SU-DHL-6 (cell line): ENCODE measurements around the gene CENPB.
"Not testable (repeated sequence)": the region's sequence is repeated elsewhere in the genome, so short reads cannot be mapped to it uniquely, and the experiment has no call there.

Experiments
- EZH2phosphoT487 ChIP-seq: fragments of 200-600 bp; sonication (generic), shearing (Covaris generic); conservative IDR thresholded peaks from 2 replicates; pipeline ENCODE4 v1.6.1; 2018; ENCODE audit warnings: mild to moderate bottlenecking, antibody characterized with exemption, low read length, moderate library complexity, mixed read lengths
- TF ChIP-seq, protein P1 (sequence below): fragments of 200-600 bp; sonication (generic); IDR thresholded peaks from one replicate; pipeline ENCODE4 v1.5.1; 2017; ENCODE audit warnings: antibody characterized with exemption, mild to moderate bottlenecking, low read length, moderate library complexity; ENCODE audit not compliant: insufficient read depth, poor library complexity, severe bottlenecking

DNA sequence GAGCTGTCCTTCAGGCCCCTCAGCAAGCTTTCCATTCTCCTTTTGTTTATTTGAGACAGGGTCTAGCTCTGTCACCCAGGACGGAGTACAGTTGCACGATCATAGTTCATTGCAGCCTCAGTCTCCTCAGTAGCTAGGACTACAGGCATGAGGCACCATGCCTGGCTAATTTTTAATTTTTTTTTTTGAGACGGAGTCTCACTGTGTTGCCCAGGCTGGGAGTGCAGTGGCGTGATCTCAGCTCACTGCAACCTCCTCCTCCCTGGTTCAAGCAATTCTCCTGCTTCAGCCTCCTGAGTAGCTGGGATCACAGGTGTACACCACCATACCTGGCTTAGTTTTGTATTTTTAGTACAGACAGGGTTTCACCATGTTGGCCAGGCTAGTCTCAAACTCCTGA, 2.7 kb upstream of the CENPB start:
- TF ChIP-seq, protein P1, sequence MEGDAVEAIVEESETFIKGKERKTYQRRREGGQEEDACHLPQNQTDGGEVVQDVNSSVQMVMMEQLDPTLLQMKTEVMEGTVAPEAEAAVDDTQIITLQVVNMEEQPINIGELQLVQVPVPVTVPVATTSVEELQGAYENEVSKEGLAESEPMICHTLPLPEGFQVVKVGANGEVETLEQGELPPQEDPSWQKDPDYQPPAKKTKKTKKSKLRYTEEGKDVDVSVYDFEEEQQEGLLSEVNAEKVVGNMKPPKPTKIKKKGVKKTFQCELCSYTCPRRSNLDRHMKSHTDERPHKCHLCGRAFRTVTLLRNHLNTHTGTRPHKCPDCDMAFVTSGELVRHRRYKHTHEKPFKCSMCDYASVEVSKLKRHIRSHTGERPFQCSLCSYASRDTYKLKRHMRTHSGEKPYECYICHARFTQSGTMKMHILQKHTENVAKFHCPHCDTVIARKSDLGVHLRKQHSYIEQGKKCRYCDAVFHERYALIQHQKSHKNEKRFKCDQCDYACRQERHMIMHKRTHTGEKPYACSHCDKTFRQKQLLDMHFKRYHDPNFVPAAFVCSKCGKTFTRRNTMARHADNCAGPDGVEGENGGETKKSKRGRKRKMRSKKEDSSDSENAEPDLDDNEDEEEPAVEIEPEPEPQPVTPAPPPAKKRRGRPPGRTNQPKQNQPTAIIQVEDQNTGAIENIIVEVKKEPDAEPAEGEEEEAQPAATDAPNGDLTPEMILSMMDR = not testable (repeated sequence)
- TF ChIP-seq EZH2phosphoT487 = not testable (repeated sequence)
